ACC112 (cell line): ENCODE measurements around the gene TRRAP.

ENCODE experiments used
- H2AFZ ChIP-seq: fragments of 200-600 bp; sonication (generic); one replicate; pipeline ENCODE4 v1.6.0; 2017; ENCODE audit warnings: antibody characterized with exemption, low read length; ENCODE audit not compliant: unreplicated experiment
- H3K27ac ChIP-seq: fragments of 200-600 bp; sonication (generic); 2 replicates; pipeline ENCODE4 v1.5.1; 2014; ENCODE audit warnings: low read depth, mild to moderate bottlenecking, antibody characterized with exemption, low read length, moderate library complexity
- H3K27me3 ChIP-seq: fragments of 200-600 bp; sonication (generic); 2 replicates; pipeline ENCODE4 v1.6.1; 2014; ENCODE audit warnings: mild to moderate bottlenecking, antibody characterized with exemption, low read length, moderate library complexity, mixed read lengths; ENCODE audit not compliant: insufficient read depth
- H3K36me3 ChIP-seq: fragments of 200-600 bp; sonication (generic); 2 replicates; pipeline ENCODE4 v1.6.1; 2016; ENCODE audit warnings: mild to moderate bottlenecking, antibody characterized with exemption, low read length, moderate library complexity, mixed read lengths; ENCODE audit not compliant: insufficient read depth
- H3K4me1 ChIP-seq: fragments of 200-600 bp; sonication (generic); one replicate; pipeline ENCODE4 v1.6.1; 2016; ENCODE audit warnings: low read length, mixed read lengths; ENCODE audit not compliant: insufficient read depth, unreplicated experiment, control insufficient read depth
- H3K4me3 ChIP-seq: fragments of 200-600 bp; sonication (generic); 2 replicates; pipeline ENCODE4 v1.5.1; 2014; ENCODE audit warnings: mild to moderate bottlenecking, low read depth, low read length
- H3K79me2 ChIP-seq: fragments of 200-600 bp; sonication (generic); one replicate; pipeline ENCODE4 v1.6.0; 2016; ENCODE audit warnings: low read length; ENCODE audit not compliant: control insufficient read depth, unreplicated experiment, insufficient read depth

The TRRAP gene

DNA sequence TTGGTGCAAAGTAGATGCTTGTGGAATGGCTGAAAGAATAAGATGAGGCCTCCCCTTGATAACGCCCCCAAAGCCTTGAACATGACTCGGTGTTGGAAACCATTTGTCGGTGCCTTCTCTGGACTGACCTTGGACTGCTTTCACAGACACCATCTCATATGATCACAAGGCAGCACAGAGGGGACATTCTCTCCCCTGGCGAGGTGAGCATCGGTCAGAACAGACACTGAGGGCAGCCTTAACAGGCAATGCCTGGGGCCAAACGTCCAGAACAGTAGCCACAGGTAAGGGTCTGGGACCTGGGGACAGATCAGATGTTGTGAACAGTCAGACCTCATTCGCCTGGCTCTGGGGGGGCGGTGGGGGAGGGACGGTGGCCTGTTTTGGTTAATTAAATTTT is 2.8 kb upstream of the TRRAP start:
- Histone ChIP-seq H3K27me3 (no peaks in the 10 kb centered on the region), H3K36me3 (no peaks in the 10 kb centered on the region), H3K27ac (no peak overlapping the region), H3K4me1 (peaks cover 4% of the 10 kb centered on the region), H2AFZ (no peak overlapping the region), H3K4me3 (no peak overlapping the region), H3K79me2 (peaks cover 20% of the 10 kb centered on the region)

DNA sequence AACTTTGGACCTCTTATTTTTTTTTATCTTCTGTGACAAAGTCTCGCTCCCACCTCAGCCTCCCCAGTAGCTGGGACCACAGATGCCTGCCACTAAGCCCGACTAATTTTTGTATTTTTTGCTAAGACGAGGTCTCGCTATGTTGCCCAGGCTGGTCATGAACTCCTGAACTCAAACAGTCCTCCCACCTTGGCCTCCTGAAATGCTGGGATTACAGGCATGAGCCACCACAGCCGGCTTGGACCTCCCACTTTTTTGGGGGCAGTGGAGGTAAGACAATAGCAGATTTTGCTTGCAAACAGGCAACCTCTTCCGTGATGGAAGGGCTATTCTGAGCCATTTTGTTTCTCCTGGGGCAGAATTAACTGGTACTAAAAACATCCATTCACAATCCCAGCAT is 1.2 kb upstream of the TRRAP start:
- peaks cover 25% of the 10 kb centered on the region for H3K79me2 ChIP-seq
- H3K4me3 ChIP-seq, result no peak overlapping the region
- H3K36me3 ChIP-seq, result 0 out of 2 replicates have a peak, but pooled peaks cover 5% of the 10 kb centered on the region
- H3K27me3 ChIP-seq, result no peaks in the 10 kb centered on the region
- H3K27ac ChIP-seq, result no peak overlapping the region
- no peak overlapping the region for H2AFZ ChIP-seq
- H3K4me1 ChIP-seq, result peaks cover 4% of the 10 kb centered on the region

DNA sequence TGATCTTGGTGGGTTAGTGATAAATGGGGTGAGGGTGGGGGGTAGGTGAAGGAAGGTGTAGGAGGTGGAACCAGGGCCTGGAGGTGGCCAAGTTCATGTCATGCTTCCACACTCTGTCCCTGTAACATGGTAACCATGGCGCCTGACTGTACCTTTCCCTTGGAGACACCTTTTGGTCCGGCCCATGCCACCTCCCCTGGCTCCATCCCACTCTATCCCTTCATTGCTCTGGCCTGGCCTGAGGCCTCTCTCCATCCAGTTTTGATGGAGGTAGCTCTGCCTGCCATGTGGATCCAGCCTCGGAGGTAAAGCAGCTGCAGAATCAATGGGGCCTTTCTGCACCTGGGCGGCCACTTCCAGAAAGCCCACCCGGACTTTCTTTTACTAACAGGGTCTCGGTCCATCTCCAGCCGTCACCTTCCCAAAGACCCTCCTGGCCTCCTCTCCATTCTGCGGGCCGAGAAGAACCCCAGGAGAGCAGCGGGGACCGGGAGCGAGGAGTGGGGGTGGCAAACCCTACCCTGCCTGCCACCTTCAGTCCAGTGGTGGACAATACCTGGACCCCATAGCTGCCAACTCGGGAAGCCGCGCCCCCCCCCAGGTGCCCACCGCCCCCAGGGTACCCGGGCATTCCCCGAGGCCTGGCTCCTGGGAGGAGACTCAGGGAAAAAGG is 504 bp upstream of the TRRAP start:
- Histone ChIP-seq H2AFZ (peak overlapping the region; percentile 100), H3K27ac (no peak overlapping the region), H3K27me3 (no peaks in the 10 kb centered on the region)

DNA sequence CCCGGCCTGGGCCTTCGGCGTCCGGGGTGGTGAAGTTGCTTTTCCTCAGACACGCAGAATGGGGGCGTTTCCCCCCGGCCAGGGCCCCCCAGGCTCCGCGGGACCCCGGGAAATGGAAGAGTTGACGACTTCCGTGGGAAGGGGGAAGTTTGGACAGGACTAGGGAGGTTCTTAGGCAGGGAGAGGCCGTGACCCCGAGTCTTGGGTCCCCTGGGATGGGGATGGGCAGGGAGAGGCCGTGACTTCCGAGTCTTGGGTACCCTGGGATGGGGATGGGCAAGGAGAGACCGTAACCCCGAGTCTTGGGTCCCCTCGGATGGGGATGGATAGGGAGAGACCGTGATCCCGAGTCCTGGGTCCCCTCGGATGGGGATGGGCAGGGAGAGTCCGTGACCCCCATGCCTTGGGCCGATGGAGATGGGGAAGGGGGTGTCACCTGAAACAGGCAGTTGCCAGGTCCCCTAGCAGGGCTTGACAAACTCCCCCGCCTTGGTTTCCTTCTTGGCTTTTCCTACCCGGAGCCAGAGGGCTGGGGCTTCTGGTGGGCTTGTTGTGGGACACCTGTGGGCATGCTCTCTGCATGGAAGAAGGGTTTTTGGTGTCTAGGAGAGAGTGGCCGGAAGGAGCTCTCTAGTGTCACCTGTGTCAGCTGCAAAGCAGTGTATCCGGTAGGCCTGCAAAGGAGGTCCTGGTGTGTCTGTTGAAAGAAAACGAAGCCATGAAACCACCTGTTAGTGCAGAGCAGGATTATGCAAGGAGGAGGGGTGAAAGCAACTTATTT is 1.1 kb downstream of the TRRAP start:
- Histone ChIP-seq H3K27me3 (no peaks in the 10 kb centered on the region), H3K79me2 (peaks cover 35% of the 10 kb centered on the region), H2AFZ (peak overlapping the region; percentile 62), H3K4me3 (peak overlapping the region; percentile 98), H3K27ac (0 out of 2 replicates have a peak overlapping the region, but pooled peaks have one; percentile 59), H3K36me3 (peaks cover 8% of the 10 kb centered on the region; the same call in 1 of the 2 replicates), H3K4me1 (peaks cover 4% of the 10 kb centered on the region)

More for the DNA sequence above, 504 bp upstream of the TRRAP start:
- H3K4me1 ChIP-seq, result peaks cover 4% of the 10 kb centered on the region
- peaks cover 27% of the 10 kb centered on the region for H3K79me2 ChIP-seq
- H3K36me3 ChIP-seq, result 0 out of 2 replicates have a peak, but pooled peaks cover 5% of the 10 kb centered on the region
- peak overlapping the region; percentile 98 for H3K4me3 ChIP-seq

DNA sequence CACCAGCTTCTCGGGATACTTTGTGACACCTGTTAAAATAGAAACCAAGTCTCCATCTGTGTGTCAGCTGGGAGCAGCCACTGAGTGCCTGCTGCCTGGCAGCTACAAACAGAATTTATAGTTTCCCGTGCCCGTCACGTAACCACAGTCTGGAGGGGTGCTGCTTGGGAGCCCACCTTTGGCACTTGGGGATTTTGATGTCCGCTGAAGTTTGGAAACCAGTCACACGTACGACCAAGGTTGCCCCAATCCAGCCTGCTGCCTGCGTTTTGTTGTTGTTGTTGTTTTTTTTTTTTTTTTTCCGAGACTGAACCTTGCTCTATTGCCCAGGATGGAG is 1.6 kb downstream of the TRRAP start:
- H2AFZ ChIP-seq, result no peak overlapping the region
- H3K79me2 ChIP-seq, result peaks cover 38% of the 10 kb centered on the region
- peak overlapping the region; percentile 98 for H3K4me3 ChIP-seq
- no peak overlapping the region for H3K27ac ChIP-seq
- peaks cover 8% of the 10 kb centered on the region; the same call in 1 of the 2 replicates for H3K36me3 ChIP-seq
- H3K4me1 ChIP-seq, result peaks cover 4% of the 10 kb centered on the region
- H3K27me3 ChIP-seq, result no peaks in the 10 kb centered on the region

DNA sequence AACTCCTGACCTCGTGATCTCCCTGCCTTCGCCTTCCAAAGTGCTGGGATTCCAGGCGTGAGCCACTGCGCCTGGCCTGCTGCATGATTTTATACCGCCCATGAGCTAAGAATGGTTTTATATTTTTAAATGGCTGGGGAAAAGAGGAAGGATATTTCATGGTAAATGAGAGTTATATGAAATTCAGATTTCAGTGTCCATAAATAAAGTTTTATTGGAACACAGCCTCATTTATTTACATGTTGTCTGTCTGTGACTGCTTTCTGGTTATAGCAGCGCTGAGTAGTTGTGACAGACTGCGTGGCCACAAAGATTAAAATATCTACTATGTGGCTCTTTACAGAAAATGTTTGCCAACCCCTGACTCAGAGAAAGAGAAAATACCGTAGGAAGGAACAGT is 2.2 kb downstream of the TRRAP start:
- Histone ChIP-seq H3K27me3 (no peaks in the 10 kb centered on the region), H3K4me3 (no peak overlapping the region), H2AFZ (no peak overlapping the region), H3K79me2 (peaks cover 38% of the 10 kb centered on the region), H3K36me3 (peaks cover 8% of the 10 kb centered on the region; the same call in 1 of the 2 replicates), H3K4me1 (peaks cover 4% of the 10 kb centered on the region), H3K27ac (no peak overlapping the region)

DNA sequence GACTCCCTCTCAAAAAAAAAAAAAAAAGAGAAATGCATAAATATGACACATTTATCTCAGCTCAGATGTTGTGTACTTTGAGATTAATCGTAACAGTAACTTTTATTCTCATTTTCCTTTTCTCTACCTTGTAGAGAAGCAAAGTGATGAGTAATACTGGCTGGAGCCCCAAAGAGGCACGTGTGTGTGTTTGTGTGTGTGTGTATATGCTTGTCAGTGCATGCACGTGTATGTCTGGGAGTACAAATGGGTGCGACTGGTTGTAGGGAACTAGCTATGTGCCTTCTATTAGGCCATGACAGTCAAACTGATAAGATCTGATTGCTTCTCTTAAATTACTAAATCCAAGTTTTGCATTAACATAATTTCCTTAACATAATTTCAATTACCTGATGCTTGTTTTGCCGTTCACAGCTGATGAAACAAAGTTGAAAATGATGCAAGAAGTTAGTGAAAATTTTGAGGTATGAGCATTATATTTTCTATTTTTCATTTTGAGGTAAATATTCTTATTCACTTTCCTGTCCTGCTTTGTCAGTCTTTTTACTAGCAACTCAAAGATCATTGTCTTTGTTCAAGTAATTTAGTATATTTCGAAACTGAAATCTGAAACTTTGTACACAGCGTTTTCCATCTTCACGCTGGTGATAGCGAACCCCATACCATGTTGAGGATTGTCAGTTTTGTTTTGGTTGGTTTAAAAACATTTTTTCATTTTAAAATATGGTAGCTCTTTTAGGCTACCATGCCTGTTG is 3.4 kb downstream of the TRRAP start:
- Histone ChIP-seq H3K27ac (no peak overlapping the region), H3K4me1 (peaks cover 4% of the 10 kb centered on the region), H3K27me3 (no peaks in the 10 kb centered on the region), H3K79me2 (peaks cover 38% of the 10 kb centered on the region), H2AFZ (no peak overlapping the region), H3K36me3 (peaks cover 8% of the 10 kb centered on the region; the same call in 1 of the 2 replicates), H3K4me3 (no peak overlapping the region)

DNA sequence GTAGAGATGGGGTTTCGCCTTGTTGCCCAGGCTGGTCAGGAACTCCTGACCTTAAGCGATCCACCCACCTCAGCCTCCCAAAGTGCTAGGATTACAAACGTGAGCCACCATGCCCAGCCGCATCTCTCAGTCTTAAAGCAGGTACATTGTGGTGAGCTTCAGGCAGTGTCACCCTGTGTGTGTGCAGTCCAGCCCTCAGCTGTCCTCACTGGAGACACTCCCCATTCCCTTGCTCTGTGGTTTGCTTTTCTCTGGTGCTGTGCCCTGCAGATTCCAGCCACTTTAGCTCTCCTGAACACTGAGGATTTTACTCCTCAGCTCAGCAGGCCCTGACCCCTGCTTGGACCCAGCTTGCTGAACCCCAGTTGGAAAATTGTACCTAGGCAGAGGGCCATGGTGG is 6.1 kb downstream of the TRRAP start:
- no peak overlapping the region for H2AFZ ChIP-seq
- H3K4me3 ChIP-seq, result no peak overlapping the region
- no peaks in the 10 kb centered on the region for H3K4me1 ChIP-seq
- H3K79me2 ChIP-seq, result peaks cover 29% of the 10 kb centered on the region
- peaks cover 10% of the 10 kb centered on the region; the same call in 1 of the 2 replicates for H3K36me3 ChIP-seq
- no peaks in the 10 kb centered on the region for H3K27me3 ChIP-seq
- H3K27ac ChIP-seq, result no peak overlapping the region

DNA sequence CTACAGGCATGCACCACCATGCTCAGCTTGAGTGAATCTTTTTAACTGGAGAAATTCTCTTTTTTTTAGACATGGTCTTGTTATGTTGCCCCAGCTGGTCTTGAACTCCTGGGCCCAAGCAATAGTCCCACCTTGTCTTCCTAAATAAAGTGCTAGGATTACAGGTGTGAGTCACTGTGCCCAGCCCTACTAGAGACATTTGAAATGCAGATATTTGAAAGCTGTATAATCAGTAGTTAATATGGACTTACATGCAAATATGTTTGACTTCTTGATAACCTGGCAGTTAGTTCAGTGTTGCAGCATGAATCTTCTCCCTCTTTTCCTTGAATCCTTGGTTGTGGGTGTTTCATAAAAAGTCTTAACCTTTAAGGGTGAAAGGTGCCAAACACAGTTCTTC is 8.7 kb downstream of the TRRAP start:
- Histone ChIP-seq H3K79me2 (peaks cover 12% of the 10 kb centered on the region), H3K36me3 (peaks cover 10% of the 10 kb centered on the region)

DNA sequence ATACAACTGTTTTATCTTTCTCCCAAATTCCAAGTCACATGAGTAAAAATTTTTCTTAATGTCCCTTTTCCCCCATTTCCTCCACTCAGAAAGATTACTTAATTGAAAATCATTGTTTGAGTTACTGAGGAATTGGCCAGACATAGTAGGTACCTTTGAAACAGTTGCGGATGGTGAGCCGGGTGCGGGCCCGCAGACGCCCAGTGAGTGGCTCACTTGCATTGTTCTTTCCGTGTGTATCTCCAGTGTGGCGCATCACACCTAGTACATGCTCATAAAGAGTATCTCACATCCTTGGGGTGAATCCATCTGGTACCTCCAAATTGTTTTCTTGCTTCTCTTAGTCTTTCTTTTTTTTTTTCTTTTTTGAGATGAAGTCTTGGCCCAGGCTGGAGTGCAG is 14.3 kb downstream of the TRRAP start:
- H3K79me2 ChIP-seq, result no peaks in the 10 kb centered on the region
- H3K4me3 ChIP-seq, result no peak overlapping the region
- no peaks in the 10 kb centered on the region for H3K4me1 ChIP-seq
- H3K27me3 ChIP-seq, result no peaks in the 10 kb centered on the region
- no peak overlapping the region for H3K27ac ChIP-seq
- H2AFZ ChIP-seq, result no peak overlapping the region
- peaks cover 38% of the 10 kb centered on the region for H3K36me3 ChIP-seq

More for the DNA sequence above, 8.7 kb downstream of the TRRAP start:
- Histone ChIP-seq H3K27me3 (no peaks in the 10 kb centered on the region), H3K4me1 (no peaks in the 10 kb centered on the region), H3K4me3 (no peak overlapping the region), H2AFZ (no peak overlapping the region), H3K27ac (no peak overlapping the region)
